Measurements from ENCODE around the gene RHOBTB3.
A peak's percentile ranks its signal among the peaks of the same experiment; 100 is the strongest.
"Not testable (repeated sequence)": the region's sequence is repeated elsewhere in the genome, so short reads cannot be mapped to it uniquely, and the experiment has no call there.

Gene RHOBTB3

GRCh38 chr5:95730730-95731570 is at the start of gene RHOBTB3:
Gene RHOBTB3 (plus strand): TSS chr5:95731336. CDS start chr5:95731683, 347 bp downstream.
- DNase-seq, result peak; percentile 38 to 93 (median 86)

- DNase-seq, result no peak
Measured at GRCh38 chr5:95682891-95683290, 48.2 kb upstream of the RHOBTB3 start, which contains the start of gene SPATA9. Gene SPATA9 (minus strand): TSS chr5:95682991. CDS start chr5:95682854, 137 bp downstream.

GRCh38 chr5:95684361-95684760 is 46.8 kb upstream of the RHOBTB3 start:
- no peak for DNase-seq

GRCh38 chr5:95686651-95687050 is 44.5 kb upstream of the RHOBTB3 start:
- no peak for DNase-seq

- DNase-seq, result no peak
Measured at GRCh38 chr5:95689680-95690079, 41.5 kb upstream of the RHOBTB3 start.

GRCh38 chr5:95690333-95690732 is 40.8 kb upstream of the RHOBTB3 start:
- no peak for DNase-seq

- no peak for DNase-seq
Measured at GRCh38 chr5:95697781-95698681, 33.1 kb upstream of the RHOBTB3 start.

- DNase-seq, result no peak
Measured at GRCh38 chr5:95699337-95699736, 31.8 kb upstream of the RHOBTB3 start.

GRCh38 chr5:95701074-95701473 is 30.1 kb upstream of the RHOBTB3 start:
- no peak for DNase-seq

GRCh38 chr5:95704150-95704549 is 27.0 kb upstream of the RHOBTB3 start:
- no peak for DNase-seq

- not testable (repeated sequence) for DNase-seq
Measured at GRCh38 chr5:95706196-95706595, 24.9 kb upstream of the RHOBTB3 start.

GRCh38 chr5:95707055-95707454 is 24.1 kb upstream of the RHOBTB3 start:
- no peak for DNase-seq

- not testable (repeated sequence) for DNase-seq
Measured at GRCh38 chr5:95707534-95708188, 23.5 kb upstream of the RHOBTB3 start.

GRCh38 chr5:95708876-95709275 is 22.3 kb upstream of the RHOBTB3 start:
- DNase-seq, result no peak

GRCh38 chr5:95709967-95710650 is 21.0 kb upstream of the RHOBTB3 start:
- peak in 19 of 58 donors; percentile 2 to 28 (median 19) for DNase-seq

- DNase-seq, result not testable (repeated sequence)
Measured at GRCh38 chr5:95710651-95711500, 20.3 kb upstream of the RHOBTB3 start.

GRCh38 chr5:95711501-95712346 is 19.4 kb upstream of the RHOBTB3 start:
- no peak for DNase-seq

- no peak for DNase-seq
Measured at GRCh38 chr5:95712347-95712958, 18.7 kb upstream of the RHOBTB3 start.

Data from anterior cingulate cortex (tissue), 58 donors.